ENCODE measurements around the gene NRL. TPM values are rescaled to one million over a fixed set of nuclear protein-coding genes. Genes with fewer than 3 reads are reported as not detected.

Gene NRL
- total RNA-seq, 1 donor, result 1.8 TPM

- peak overlapping the region; percentile 91 for H2AFZ ChIP-seq (ENCODE audit: low read length)
- H3K4me1 ChIP-seq (ENCODE audit: insufficient read depth, low read length), result peaks cover 10% of the 10 kb centered on the region
- peak; percentile 84 for DNase-seq (ENCODE audit: insufficient read length, low spot score, missing footprints)
- H3K27ac ChIP-seq (ENCODE audit: low read depth, low read length), result peak overlapping the region; percentile 57
- H3K4me2 ChIP-seq (ENCODE audit: insufficient read depth, low read length), result peak overlapping the region; percentile 89
- H4K20me1 ChIP-seq (ENCODE audit: insufficient read depth, low read length), result no peaks in the 10 kb centered on the region
- no peak for TF ChIP-seq CTCF (IDR thresholded peaks at IDR 0.05; ENCODE audit: extremely low read depth, low read depth, low read length)
- no peaks in the 10 kb centered on the region for H3K27me3 ChIP-seq (ENCODE audit: insufficient read depth, low read length)
- H3K9me3 ChIP-seq (ENCODE audit: low read depth, low read length), result no peaks in the 10 kb centered on the region
- H3K79me2 ChIP-seq (ENCODE audit: insufficient read depth, low read length), result peaks cover 10% of the 10 kb centered on the region
- H3K36me3 ChIP-seq (ENCODE audit: insufficient read depth, low read length), result peaks cover 8% of the 10 kb centered on the region
- H3K4me3 ChIP-seq (ENCODE audit: insufficient read depth, low read length), result peak overlapping the region; percentile 92
Measured at GRCh38 chr14:24095271-24096068, 19.3 kb downstream of the NRL start.

- H4K20me1 ChIP-seq (ENCODE audit: insufficient read depth, low read length), result no peaks in the 10 kb centered on the region
- peaks cover 5% of the 10 kb centered on the region for H3K36me3 ChIP-seq (ENCODE audit: insufficient read depth, low read length)
- TF ChIP-seq CTCF (IDR thresholded peaks at IDR 0.05; ENCODE audit: extremely low read depth, low read depth, low read length), result no peak
- H3K27ac ChIP-seq (ENCODE audit: low read depth, low read length), result peak overlapping the region; percentile 57
- DNase-seq (ENCODE audit: insufficient read length, low spot score, missing footprints), result peak; percentile 66
- H3K9me3 ChIP-seq (ENCODE audit: low read depth, low read length), result no peaks in the 10 kb centered on the region
- peak overlapping the region; percentile 91 for H2AFZ ChIP-seq (ENCODE audit: low read length)
- no peaks in the 10 kb centered on the region for H3K27me3 ChIP-seq (ENCODE audit: insufficient read depth, low read length)
- H3K4me2 ChIP-seq (ENCODE audit: insufficient read depth, low read length), result peak overlapping the region; percentile 89
- H3K4me3 ChIP-seq (ENCODE audit: insufficient read depth, low read length), result peak overlapping the region; percentile 92
- H3K79me2 ChIP-seq (ENCODE audit: insufficient read depth, low read length), result peaks cover 10% of the 10 kb centered on the region
- peaks cover 10% of the 10 kb centered on the region for H3K4me1 ChIP-seq (ENCODE audit: insufficient read depth, low read length)
Measured at GRCh38 chr14:24094841-24095270, 19.9 kb downstream of the NRL start.

GRCh38 chr14:24093901-24094840 is 20.6 kb downstream of the NRL start, which contains the start of gene PCK2:
Gene PCK2, plus strand, starts transcription at chr14:24094311. Its CDS starts 95 bp downstream, at chr14:24094406.
- peak within 1 kb of the TSS; percentile 89 for H3K4me2 ChIP-seq (ENCODE audit: insufficient read depth, low read length)
- peak within 1 kb of the TSS; percentile 92 for H3K4me3 ChIP-seq (ENCODE audit: insufficient read depth, low read length)
- peaks cover 5% of the 10 kb centered on the region for H3K36me3 ChIP-seq (ENCODE audit: insufficient read depth, low read length)
- DNase-seq (ENCODE audit: insufficient read length, low spot score, missing footprints), result peak; percentile 98
- H3K9me3 ChIP-seq (ENCODE audit: low read depth, low read length), result no peaks in the 10 kb centered on the region
- no peaks in the 10 kb centered on the region for H4K20me1 ChIP-seq (ENCODE audit: insufficient read depth, low read length)
- peaks cover 10% of the 10 kb centered on the region for H3K4me1 ChIP-seq (ENCODE audit: insufficient read depth, low read length)
- peaks cover 10% of the 10 kb centered on the region for H3K79me2 ChIP-seq (ENCODE audit: insufficient read depth, low read length)
- H2AFZ ChIP-seq (ENCODE audit: low read length), result peak within 1 kb of the TSS; percentile 91
- no peak for TF ChIP-seq CTCF (IDR thresholded peaks at IDR 0.05; ENCODE audit: extremely low read depth, low read depth, low read length)
- H3K27me3 ChIP-seq (ENCODE audit: insufficient read depth, low read length), result no peaks in the 10 kb centered on the region
- peak within 1 kb of the TSS; percentile 57 for H3K27ac ChIP-seq (ENCODE audit: low read depth, low read length)
